Dedifferentiated amniotic fluid mesenchymal stem cell (primary cell): ENCODE measurements around the gene PMS1.
"Not testable (repeated sequence)": the region's sequence is repeated elsewhere in the genome, so short reads cannot be mapped to it uniquely, and the experiment has no call there.

Experiments
- DNase-seq: peaks from one replicate; pipeline ENCODE4 v3.0.0-alpha.2; 2016; ENCODE audit errors: extremely low spot score

PMS1 gene

GRCh38 chr2:189783927-189784867, at the start of gene PMS1, which contains the start of gene ORMDL1:
Gene PMS1 (plus strand): TSS chr2:189784450. CDS start chr2:189791810, 7,360 bp downstream.
Gene ORMDL1 (minus strand): TSS chr2:189784339. CDS start chr2:189782595, 1,744 bp downstream.
- DNase-seq, result peak; percentile 92

- no peak for DNase-seq
Observed at GRCh38 chr2:189751080-189751658, 33.1 kb upstream of the PMS1 start.

- no peak for DNase-seq
Observed at GRCh38 chr2:189756311-189756952, 27.8 kb upstream of the PMS1 start.

- not testable (repeated sequence) for DNase-seq
Observed at GRCh38 chr2:189760154-189760553, 24.1 kb upstream of the PMS1 start.

DNA sequence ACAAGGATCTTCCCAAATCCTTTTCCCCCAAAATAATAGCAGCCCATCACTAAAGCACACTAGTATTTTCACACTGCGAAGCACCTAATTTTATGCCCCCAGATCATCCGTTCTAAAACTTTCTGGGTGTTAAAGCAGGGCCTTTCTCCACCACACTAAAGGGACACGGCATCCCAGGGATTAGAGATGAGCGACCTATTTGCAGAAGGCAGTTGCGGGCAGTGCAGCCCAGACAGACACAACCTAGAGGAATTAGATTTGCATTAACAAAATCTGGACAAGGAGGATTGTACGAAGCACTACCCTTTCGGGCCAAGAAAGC, 22.1 kb upstream of the PMS1 start:
- no peak for DNase-seq

- DNase-seq, result peak; percentile 93
Observed at GRCh38 chr2:189762551-189763298, 21.5 kb upstream of the PMS1 start, which contains the start of gene OSGEPL1. Gene OSGEPL1 (minus strand): TSS chr2:189762792. CDS start chr2:189761640, 1,152 bp downstream.

DNA sequence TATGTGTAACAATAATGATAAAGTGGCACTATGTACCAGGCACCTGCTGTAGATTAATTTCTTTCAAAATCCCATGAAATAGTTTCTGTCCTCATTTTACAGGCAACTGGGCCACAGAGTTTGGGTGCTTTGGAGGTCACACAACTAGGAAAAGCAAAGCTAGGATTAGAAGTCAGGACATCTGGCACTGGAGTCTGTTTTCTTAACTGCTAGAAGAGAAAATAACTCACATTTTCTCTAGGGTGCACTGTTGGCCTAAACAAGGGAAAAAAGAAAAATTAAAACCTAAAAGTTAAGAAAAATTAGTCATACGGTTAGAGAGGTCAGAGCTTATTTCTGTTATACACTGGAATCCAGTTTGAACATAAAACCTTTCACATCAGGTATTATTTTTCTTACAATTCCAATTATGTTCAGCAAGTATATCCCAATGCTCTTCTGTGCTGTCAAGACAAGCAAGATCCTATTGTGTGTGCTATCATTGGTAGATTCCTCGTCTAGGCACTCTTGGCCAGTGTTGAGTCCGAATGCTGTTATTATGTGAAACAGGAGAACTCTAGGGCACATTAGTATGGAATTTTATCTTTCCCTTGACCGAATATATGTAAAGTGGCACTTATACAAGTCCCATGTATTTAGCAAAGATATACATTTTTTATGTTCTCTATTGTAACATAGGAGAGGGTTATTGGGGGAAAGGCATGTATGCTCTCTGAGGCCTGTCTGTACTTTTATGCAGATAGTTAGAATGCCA, 20.2 kb upstream of the PMS1 start:
- peak; percentile 33 for DNase-seq

- DNase-seq, result no peak
Observed at GRCh38 chr2:189770590-189771322, 13.5 kb upstream of the PMS1 start.

GRCh38 chr2:189772212-189772611, 12.0 kb upstream of the PMS1 start:
- no peak for DNase-seq

DNA sequence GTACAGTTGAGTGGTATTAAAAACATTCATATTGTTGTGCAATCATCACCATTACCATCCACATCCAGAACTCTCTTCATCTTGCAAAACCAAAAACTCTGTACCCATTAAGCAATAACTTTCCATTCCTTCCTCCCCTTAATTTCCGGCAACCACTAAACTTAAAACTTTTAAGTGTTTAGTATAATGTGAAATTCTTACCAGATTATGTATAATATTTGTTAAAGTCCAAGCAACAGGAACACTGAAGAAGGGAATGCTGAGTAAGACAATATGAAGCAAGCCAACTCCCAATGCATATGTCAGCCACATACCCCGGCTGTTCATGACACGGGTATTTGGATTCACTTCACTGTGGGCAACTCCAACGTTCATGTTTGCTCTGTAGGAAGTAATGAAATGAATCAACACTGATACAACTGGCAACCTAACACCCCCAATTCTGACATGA, 2.0 kb upstream of the PMS1 start:
- no peak for DNase-seq

DNA sequence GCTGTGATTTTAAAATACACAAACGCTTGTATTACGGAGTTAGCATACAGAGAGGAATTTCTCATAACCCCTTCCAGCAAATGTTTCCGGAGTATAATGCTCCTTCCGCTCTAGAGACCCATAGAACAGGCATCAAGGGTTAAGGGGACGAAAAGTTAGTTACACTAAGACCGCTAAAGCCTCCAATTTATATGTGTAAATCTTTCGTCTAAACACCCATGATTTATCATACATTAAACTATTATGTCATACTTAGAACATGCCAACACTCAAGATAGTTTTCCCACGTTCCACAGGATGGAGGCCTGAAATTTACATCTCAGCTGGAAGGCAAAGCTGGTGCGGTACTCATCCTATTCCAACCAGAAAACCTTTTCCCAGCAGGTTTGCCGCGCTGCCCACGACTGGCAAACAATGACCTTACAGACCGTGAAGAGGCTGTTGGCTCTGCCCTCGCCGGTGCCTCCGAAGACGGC, 761 bp upstream of the PMS1 start:
- peak; percentile 42 for DNase-seq

- no peak for DNase-seq
Observed at GRCh38 chr2:189791338-189792042, 7.2 kb downstream of the PMS1 start.

- no peak for DNase-seq
Observed at GRCh38 chr2:189794310-189794709, 10.1 kb downstream of the PMS1 start.

DNA sequence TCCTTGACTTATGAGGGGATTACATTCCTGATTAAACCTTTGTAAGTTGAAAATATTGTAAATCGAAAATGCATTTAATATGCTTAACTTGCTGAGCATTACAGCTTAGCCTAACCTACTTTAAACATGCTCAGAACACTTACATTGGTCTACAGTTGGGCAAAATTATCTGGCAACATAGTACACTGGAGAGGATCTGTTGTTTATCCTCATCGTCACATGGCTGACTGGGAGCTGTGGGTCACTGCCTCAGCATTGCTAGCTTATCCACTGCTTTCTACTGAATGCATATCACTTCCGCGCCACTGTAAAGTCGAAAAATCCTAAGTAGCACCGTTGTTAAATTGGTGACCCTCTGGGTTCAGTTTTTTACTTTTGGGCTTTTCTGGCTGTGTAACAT, 13.7 kb downstream of the PMS1 start:
- no peak for DNase-seq

- DNase-seq, result peak; percentile 82
Observed at GRCh38 chr2:189798312-189799029, 14.2 kb downstream of the PMS1 start.

GRCh38 chr2:189799030-189799331, 14.7 kb downstream of the PMS1 start:
- no peak for DNase-seq

DNA sequence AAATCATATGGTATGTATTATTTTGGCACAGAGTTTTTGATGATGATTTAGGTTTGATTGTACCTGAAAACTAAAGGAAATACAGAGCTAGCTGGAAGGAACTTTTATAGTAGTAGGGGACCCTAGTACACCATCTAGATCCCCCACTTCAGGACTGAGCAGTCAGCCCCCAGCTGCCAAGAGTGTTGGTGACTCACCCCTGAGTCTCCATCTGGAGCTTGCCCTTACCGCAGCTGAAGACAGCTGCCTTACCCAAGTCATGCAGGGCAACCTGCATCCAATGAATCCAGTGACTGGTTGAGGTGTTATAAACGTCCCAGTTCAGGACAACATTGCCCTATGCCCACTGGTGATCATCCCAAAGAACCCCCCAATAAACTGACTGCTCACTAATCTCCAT, 15.3 kb downstream of the PMS1 start:
- DNase-seq, result no peak

- DNase-seq, result no peak
Observed at GRCh38 chr2:189802396-189802912, 18.2 kb downstream of the PMS1 start.

DNA sequence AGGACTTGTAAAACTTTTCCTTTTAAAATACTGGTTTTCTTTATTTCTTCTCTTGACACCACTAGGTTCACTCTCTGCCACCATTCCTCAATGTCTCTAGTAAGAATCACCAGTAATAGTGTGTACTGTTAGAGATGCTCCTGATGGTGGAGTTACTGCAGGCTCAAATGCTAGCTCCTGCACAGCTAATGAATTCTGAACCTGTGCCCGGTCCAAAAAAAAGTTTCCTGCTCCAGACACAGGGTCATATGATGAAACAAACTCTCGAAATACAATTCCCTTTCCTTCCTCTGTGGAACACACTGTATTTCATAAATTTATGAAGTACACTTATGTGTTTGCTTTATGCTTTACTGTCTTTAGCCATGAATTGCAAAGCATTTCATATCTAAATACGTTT, 19.2 kb downstream of the PMS1 start:
- no peak for DNase-seq
